Spinal cord (tissue), 10 donors: ENCODE data around the gene HMGCS2. TPM values are rescaled to one million over a fixed set of nuclear protein-coding genes. Genes with fewer than 3 reads are reported as not detected.
"Not testable (repeated sequence)": the region's sequence is repeated elsewhere in the genome, so short reads cannot be mapped to it uniquely, and the experiment has no call there.

Experiments used
- DNase-seq, 6 donors: peaks; one replicate each; pipeline versions ENCODE4 v3.0.0 to v3.0.0-alpha.2; 2013 to 2015; ENCODE audit warnings: low spot score in 6 of 6, low read depth in 4 of 6
- H3K27ac ChIP-seq: one replicate; pipeline ENCODE4 v1.5.1; 2013; ENCODE audit warnings: low read depth, low read length, control low read depth
- H3K27me3 ChIP-seq: one replicate; pipeline ENCODE4 v1.6.1; 2013; ENCODE audit warnings: low read length; ENCODE audit not compliant: control insufficient read depth, insufficient read depth
- H3K36me3 ChIP-seq: one replicate; pipeline ENCODE4 v1.6.1; 2013; ENCODE audit warnings: low read length; ENCODE audit not compliant: control insufficient read depth, insufficient read depth
- H3K4me1 ChIP-seq: one replicate; pipeline ENCODE4 v1.6.1; 2013; ENCODE audit warnings: low read length; ENCODE audit not compliant: control insufficient read depth, insufficient read depth
- H3K4me3 ChIP-seq: one replicate; pipeline ENCODE4 v1.5.1; 2013; ENCODE audit warnings: low read depth, low read length, control low read depth
- H3K9me3 ChIP-seq: one replicate; pipeline ENCODE4 v1.6.1; 2013; ENCODE audit warnings: low read length; ENCODE audit not compliant: control insufficient read depth, insufficient read depth
- WGBS: methylation state at CpG from one replicate; pipeline ENCODE4 v1.1.5; 2013; ENCODE audit warnings: missing lambda C conversion rate; ENCODE audit not compliant: insufficient coverage; 5-methylcytosine and 5-hydroxymethylcytosine counted together
- polyA plus RNA-seq, 2 donors: library from polyadenylated mRNA; unstranded; fragments of 120-200 nt; gene quantifications; one replicate each; pipeline ENCODE4 v1.2.1, GENCODE V29; 2013; ENCODE audit not compliant: insufficient read length in 2 of 2
- total RNA-seq, 2 donors: library from RNA; depleted of rRNA in 1 of 2; stranded (reverse); fragments of 120-200 nt in 1 of 2; fragments of >200 nt in 1 of 2; gene quantifications; one replicate each; pipeline versions ENCODE4 v1.2.3 to v1.2.4, GENCODE V29; 2013 to 2014
- donor health status: healthy.

Gene HMGCS2
- total and polyA plus RNA-seq, 4 donors, result 0.27 to 1.8 (median 0.63) TPM; not detected in 1

DNA sequence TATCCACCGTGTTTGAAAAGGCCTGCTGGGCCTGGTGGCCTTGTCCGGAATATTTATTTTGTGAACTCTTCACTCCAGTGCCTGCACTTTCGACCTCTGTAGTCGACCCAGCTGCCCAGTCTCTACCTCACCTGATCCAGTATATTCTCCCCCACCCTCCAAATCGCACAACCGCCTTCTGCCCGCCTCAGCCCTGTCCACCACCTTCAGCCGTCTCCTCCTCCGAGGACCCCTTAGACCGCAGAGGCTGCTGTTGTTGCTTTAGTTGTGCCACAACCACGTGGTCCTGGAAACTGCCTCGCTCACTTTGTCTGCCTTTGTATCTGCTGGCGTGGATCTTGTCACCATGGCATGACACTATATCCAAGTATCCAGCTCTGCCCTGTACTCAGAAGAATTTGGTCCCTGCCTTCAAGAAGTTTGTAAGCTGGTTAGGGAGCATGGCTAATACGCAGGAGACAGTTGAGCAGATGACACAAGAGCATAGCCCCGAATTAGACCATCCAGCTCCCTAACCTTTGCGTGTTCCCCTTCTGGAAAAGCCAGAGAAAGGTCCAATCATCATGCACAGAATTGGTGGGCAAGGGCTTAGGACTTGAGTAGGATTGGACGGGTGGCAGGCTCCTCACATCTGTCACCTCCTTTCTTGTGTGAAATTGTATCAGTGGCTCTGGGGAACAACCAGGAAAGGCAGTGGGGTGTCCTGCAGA, 55.5 kb downstream of the HMGCS2 start:
- peak overlapping the region; percentile 93 for H3K4me3 ChIP-seq
- peak in 3 of 6 donors; percentile 33 to 75 (median 63) for DNase-seq
- H3K4me1 ChIP-seq, result peaks cover 42% of the 10 kb centered on the region
- H3K9me3 ChIP-seq, result no peaks in the 10 kb centered on the region
- H3K27me3 ChIP-seq, result no peaks in the 10 kb centered on the region
- 21% methylated on average over 15 of the region's 17 CpGs for WGBS
- H3K36me3 ChIP-seq, result no peaks in the 10 kb centered on the region
- H3K27ac ChIP-seq, result peak overlapping the region; percentile 94

DNA sequence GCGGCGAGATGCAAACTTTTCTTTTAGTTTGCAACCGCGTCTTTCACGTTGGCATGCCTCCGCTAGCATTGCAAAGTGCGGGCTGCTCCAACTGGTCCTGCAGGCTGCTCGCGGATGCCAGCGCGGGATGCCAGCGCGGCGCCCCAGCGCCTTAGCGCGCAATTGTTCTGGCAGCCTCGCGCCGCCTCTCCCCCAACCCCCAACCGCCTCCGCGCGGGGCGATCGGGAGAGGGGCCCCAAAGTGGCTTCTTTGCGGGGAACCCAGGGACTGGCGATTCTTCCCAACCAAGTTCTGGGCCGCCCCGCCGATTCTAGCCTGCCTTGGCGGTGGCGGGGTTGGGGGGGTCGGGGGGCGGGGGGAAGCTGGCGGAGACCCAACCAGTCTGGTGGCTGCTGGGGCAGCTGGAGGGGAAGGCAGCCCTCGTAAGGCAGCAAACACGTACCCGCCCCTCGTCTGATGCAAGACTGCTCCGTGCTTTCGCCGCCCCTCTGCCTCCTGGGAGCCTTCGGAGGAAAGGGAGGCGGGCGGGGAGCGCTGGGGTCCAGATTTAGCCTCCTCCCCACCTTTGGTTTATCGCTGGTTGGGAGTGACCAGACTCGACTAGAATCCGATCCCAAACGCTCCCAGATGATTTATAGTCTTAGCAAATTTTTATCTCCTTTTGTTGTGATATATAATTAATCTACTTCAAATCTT, 56.2 kb downstream of the HMGCS2 start:
- H3K27ac ChIP-seq, result peak overlapping the region; percentile 94
- WGBS, result 0% methylated on average over 40 of the region's 51 CpGs
- no peaks in the 10 kb centered on the region for H3K9me3 ChIP-seq
- H3K36me3 ChIP-seq, result no peaks in the 10 kb centered on the region
- peak; percentile 29 to 91 (median 64) for DNase-seq
- peaks cover 42% of the 10 kb centered on the region for H3K4me1 ChIP-seq
- peak overlapping the region; percentile 93 for H3K4me3 ChIP-seq
- no peaks in the 10 kb centered on the region for H3K27me3 ChIP-seq

DNA sequence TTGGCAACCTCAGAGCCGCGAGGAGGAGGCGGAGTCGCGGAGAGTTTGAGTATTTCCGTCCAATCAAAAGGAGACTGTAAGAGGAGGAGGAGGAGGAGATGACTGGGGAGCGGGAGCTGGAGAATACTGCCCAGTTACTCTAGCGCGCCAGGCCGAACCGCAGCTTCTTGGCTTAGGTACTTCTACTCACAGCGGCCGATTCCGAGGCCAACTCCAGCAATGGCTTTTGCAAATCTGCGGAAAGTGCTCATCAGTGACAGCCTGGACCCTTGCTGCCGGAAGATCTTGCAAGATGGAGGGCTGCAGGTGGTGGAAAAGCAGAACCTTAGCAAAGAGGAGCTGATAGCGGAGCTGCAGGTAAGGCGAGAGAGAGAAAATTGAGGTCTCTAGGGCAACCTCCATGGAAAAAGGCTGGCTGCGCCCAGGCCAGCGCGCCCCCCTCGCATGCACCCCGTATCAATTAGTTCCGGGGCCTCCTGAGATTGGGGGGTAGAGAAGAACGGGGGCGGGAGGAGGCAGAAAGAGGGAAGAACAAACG, 56.8 kb downstream of the HMGCS2 start, which contains the start of gene PHGDH:
TSS of gene PHGDH (plus strand) at position 131 of the 538 bp plus-strand sequence. CDS start at position 220, 89 bp downstream.
- peak within 1 kb of the TSS; percentile 93 for H3K4me3 ChIP-seq
- H3K27ac ChIP-seq, result peak within 1 kb of the TSS; percentile 94
- no peaks in the 10 kb centered on the region for H3K36me3 ChIP-seq
- H3K9me3 ChIP-seq, result no peaks in the 10 kb centered on the region
- H3K27me3 ChIP-seq, result no peaks in the 10 kb centered on the region
- peak; percentile 53 to 93 (median 68) for DNase-seq
- 0% methylated on average over 27 of the region's 27 CpGs for WGBS
- H3K4me1 ChIP-seq, result peaks cover 42% of the 10 kb centered on the region

DNA sequence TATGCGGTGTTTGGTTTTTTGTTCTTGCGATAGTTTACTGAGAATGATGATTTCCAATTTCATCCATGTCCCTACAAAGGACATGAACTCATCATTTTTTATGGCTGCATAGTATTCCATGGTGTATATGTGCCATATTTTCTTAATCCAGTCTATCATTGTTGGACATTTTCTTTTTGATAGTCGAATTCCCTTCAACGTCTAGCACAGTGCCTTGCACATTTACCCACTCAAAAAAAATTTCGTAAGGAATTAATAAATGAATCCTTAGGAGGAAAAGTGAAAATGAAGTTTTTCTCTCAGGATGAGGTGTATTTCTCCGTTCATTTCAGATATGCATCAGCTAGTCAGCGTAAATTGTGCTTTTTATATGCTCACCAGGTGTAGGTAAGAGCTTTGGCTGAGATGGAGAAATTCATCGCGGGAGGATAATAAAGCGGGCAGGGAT, 57.3 kb downstream of the HMGCS2 start:
- WGBS, result 6% methylated on average over 4 of the region's 10 CpGs
- H3K27me3 ChIP-seq, H3K36me3 ChIP-seq, DNase-seq, H3K9me3 ChIP-seq: not testable (repeated sequence)
- Histone ChIP-seq H3K27ac (peak overlapping the region; percentile 94), H3K4me3 (peak overlapping the region; percentile 93), H3K4me1 (peaks cover 41% of the 10 kb centered on the region)

DNA sequence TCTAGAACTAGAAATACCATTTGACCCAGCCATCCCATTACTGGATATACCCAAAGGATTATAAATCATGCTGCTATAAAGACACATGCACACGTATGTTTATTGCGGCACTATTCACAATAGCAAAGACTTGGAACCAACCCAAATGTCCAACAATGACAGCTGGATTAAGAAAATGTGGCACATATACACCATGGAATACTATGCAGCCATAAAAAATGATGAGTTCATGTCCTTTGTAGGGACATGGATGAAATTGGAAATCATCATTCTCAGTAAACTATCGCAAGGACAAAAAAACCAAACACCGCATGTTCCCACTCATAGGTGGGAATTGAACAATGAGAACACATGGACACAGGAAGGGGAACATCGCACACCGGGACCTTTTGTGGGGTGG, 62.1 kb downstream of the HMGCS2 start:
- H3K27ac ChIP-seq, H3K27me3 ChIP-seq, H3K9me3 ChIP-seq, DNase-seq, H3K36me3 ChIP-seq, H3K4me3 ChIP-seq, H3K4me1 ChIP-seq: not testable (repeated sequence)
- WGBS, result no CpG with 5 or more reads among the region's 6 CpGs

DNA sequence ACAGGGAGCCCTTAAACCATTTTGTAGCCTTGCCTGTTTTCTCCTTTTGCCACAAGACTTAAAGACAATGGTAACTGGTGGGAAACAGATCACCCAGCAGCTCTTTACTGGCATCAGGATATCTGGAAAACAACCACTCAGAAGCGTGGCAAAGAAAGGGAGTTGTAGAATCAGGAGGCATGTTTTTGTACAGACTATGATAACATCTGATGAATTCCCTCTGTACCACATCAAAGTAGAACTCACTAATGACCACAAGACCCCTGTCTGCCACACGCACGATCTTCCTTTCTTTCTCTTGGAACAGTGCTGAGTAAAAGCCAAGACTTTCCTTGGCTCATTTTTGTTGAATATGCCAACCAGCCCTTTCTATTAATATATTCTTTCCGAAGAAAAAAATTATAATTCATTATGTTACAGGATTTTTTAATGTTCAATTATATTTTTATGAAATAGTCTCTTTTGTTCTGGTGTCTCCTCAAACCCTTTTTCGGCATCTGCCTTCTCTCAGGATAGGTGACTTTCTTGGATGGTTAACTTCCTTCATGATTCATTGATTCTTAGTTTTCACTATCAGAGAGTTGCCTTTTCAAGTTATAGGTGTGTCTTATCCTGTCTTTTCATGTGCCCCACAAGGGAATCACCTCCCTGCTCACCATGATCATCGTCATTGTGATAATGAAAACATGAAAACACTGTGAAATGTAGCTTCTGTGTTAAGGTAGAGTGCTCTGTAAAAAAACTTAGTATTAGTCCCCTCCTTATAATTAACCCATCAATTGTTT, 64.8 kb downstream of the HMGCS2 start:
- 100% methylated on average over 2 of the region's 6 CpGs for WGBS
- Histone ChIP-seq H3K9me3 (peaks cover 5% of the 10 kb centered on the region), H3K4me3 (no peak overlapping the region), H3K36me3 (no peaks in the 10 kb centered on the region), H3K4me1 (no peaks in the 10 kb centered on the region), H3K27me3 (no peaks in the 10 kb centered on the region), H3K27ac (no peak overlapping the region)
- DNase-seq, result no peak

DNA sequence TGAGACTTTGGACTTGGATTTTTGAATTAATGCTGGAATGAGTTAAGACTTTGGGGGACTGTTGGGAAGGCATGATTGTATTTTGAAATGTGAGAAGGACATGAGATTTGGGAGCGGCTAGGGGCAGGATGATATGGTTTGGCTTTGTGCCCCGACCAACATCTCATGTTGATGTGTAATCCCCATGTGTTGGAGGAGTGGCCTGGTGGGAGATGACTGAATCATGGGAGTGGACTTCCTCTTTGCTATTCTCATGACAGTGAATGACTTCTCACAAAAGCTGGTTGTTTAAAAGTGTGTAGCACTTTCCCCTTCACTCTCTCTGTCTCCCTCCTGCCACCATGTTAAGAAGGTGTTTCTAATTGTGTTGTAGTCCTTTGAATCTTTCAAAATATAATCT, 66.3 kb downstream of the HMGCS2 start:
- WGBS, result 100% methylated on average over 1 of the region's 2 CpGs
- H3K27me3 ChIP-seq, result no peaks in the 10 kb centered on the region
- no peaks in the 10 kb centered on the region for H3K36me3 ChIP-seq
- no peak for DNase-seq
- H3K27ac ChIP-seq, result no peak overlapping the region
- H3K4me1 ChIP-seq, result no peaks in the 10 kb centered on the region
- no peak overlapping the region for H3K4me3 ChIP-seq
- peaks cover 5% of the 10 kb centered on the region for H3K9me3 ChIP-seq

DNA sequence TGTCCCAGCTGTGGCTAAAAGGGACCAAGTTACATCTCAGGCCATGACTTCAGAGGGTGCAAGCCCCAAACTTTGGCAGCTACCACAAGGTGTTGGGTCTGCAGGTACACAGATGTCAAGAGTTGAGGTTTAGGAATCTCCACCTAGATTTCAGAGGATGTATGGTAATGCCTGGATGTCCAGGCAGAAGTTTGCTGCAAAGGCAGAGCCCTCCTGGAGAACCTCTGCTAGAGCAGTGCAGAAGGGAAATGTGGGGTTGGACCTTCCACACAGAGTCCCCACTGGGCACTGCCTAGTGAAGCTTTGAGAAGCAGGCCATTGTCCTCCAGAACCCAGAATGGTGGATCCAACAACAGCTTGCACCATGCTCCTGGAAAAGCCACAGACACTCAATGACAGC, 67.0 kb downstream of the HMGCS2 start:
- no peaks in the 10 kb centered on the region for H3K36me3 ChIP-seq
- peaks cover 5% of the 10 kb centered on the region for H3K9me3 ChIP-seq
- H3K27me3 ChIP-seq, result no peaks in the 10 kb centered on the region
- H3K4me3 ChIP-seq, result no peak overlapping the region
- H3K4me1 ChIP-seq, result no peaks in the 10 kb centered on the region
- no peak for DNase-seq
- no peak overlapping the region for H3K27ac ChIP-seq

DNA sequence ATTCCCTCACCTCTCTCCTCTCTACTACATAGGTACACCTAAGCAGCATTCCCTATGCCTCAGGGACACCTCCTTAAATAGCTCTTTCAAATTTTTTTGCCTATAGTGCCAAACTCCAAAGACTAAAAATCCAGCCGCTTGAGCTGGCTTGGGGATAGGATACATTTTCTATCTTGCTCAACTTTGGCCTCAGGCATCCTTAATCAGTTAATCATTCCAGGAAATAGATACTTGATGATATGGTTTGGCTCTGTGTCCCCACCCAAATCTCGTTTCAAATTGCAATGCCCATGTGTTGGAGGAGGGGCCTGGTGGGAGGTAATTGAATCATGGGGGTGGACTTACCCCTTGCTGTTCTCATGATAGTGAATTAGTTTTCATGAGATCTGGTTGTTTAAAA, 68.4 kb downstream of the HMGCS2 start:
- Histone ChIP-seq H3K36me3 (no peaks in the 10 kb centered on the region), H3K4me3 (no peak overlapping the region), H3K27me3 (no peaks in the 10 kb centered on the region), H3K9me3 (peaks cover 5% of the 10 kb centered on the region), H3K4me1 (no peaks in the 10 kb centered on the region), H3K27ac (no peak overlapping the region)
- no peak for DNase-seq
- WGBS, result no CpG with 5 or more reads among the region's 2 CpGs
